Neural crest cell (in vitro differentiated cells): ENCODE measurements around the gene EPG5. TPM values are rescaled to one million over a fixed set of nuclear protein-coding genes. Genes with fewer than 3 reads are reported as not detected.
"Not testable (repeated sequence)": the region's sequence is repeated elsewhere in the genome, so short reads cannot be mapped to it uniquely, and the experiment has no call there.

Experiments
- DNase-seq: peaks from one replicate; pipeline ENCODE4 v3.0.0; 2021; ENCODE audit warnings: low read depth, mixed read lengths, low spot score
- H3K27ac Mint-ChIP-seq: one replicate; pipeline ENCODE4 v1.8.0; 2021; ENCODE audit warnings: mild to moderate bottlenecking, mixed read lengths; ENCODE audit not compliant: unreplicated experiment
- H3K27me3 Mint-ChIP-seq: 2 replicates; pipeline ENCODE4 v1.8.0; 2021; ENCODE audit warnings: low read depth, mild to moderate bottlenecking, mixed read lengths
- H3K36me3 Mint-ChIP-seq: 2 replicates; pipeline ENCODE4 v1.8.0; 2021; ENCODE audit warnings: low read depth, mild to moderate bottlenecking, mixed read lengths
- H3K4me1 Mint-ChIP-seq: 2 replicates; pipeline ENCODE4 v1.8.0; 2021; ENCODE audit warnings: mixed read lengths
- H3K4me3 Mint-ChIP-seq: one replicate; pipeline ENCODE4 v1.8.0; 2021; ENCODE audit warnings: mild to moderate bottlenecking, mixed read lengths
- H3K9me3 Mint-ChIP-seq: 2 replicates; pipeline ENCODE4 v1.8.0; 2021; ENCODE audit warnings: mixed read lengths
- CTCF ChIP-seq: fragments of 200-600 bp; sonication (generic); conservative IDR thresholded peaks from 2 replicates; pipeline ENCODE4 v1.5.0; 2021; ENCODE audit warnings: antibody characterized with exemption, mild to moderate bottlenecking
- total RNA-seq: library from RNA; stranded (reverse); gene quantifications from 2 replicates; pipeline ENCODE4 v1.2.1, GENCODE V29; 2021

Gene EPG5
- total RNA-seq, 1 donor from 2014 or later: 20.5 TPM

GRCh38 chr18:45830917-45831316, 136.2 kb downstream of the EPG5 start:
- Mint-ChIP-seq H3K36me3 (no peaks in the 10 kb centered on the region), H3K27ac (no peak overlapping the region), H3K27me3 (peaks cover 25% of the 10 kb centered on the region), H3K9me3 (no peaks in the 10 kb centered on the region), H3K4me1 (peaks cover 38% of the 10 kb centered on the region), H3K4me3 (no peak overlapping the region)
- TF ChIP-seq CTCF: no peak
- no peak for DNase-seq

GRCh38 chr18:45829855-45830254, 137.3 kb downstream of the EPG5 start:
- DNase-seq: no peak
- peaks cover 15% of the 10 kb centered on the region for H3K27me3 Mint-ChIP-seq
- no peak overlapping the region for H3K27ac Mint-ChIP-seq
- no peaks in the 10 kb centered on the region for H3K9me3 Mint-ChIP-seq
- TF ChIP-seq CTCF: no peak
- H3K4me3 Mint-ChIP-seq: no peak overlapping the region
- peaks cover 27% of the 10 kb centered on the region for H3K4me1 Mint-ChIP-seq
- H3K36me3 Mint-ChIP-seq: no peaks in the 10 kb centered on the region

- H3K9me3 Mint-ChIP-seq: no peaks in the 10 kb centered on the region
- no peaks in the 10 kb centered on the region for H3K36me3 Mint-ChIP-seq
- DNase-seq: no peak
- no peak for TF ChIP-seq CTCF
- H3K4me3 Mint-ChIP-seq: no peak overlapping the region
- H3K4me1 Mint-ChIP-seq: peaks cover 24% of the 10 kb centered on the region
- H3K27me3 Mint-ChIP-seq: peaks cover 10% of the 10 kb centered on the region
- no peak overlapping the region for H3K27ac Mint-ChIP-seq
These were observed 138.0 kb downstream of the EPG5 start for GRCh38 chr18:45828917-45829811.

- not testable (repeated sequence) for H3K36me3 Mint-ChIP-seq, H3K4me3 Mint-ChIP-seq, H3K9me3 Mint-ChIP-seq, DNase-seq, H3K27ac Mint-ChIP-seq
- peaks cover 18% of the 10 kb centered on the region for H3K27me3 Mint-ChIP-seq
- H3K4me1 Mint-ChIP-seq: peaks cover 12% of the 10 kb centered on the region
These were observed 140.4 kb downstream of the EPG5 start for GRCh38 chr18:45826716-45827115.

GRCh38 chr18:45826084-45826483, 141.0 kb downstream of the EPG5 start:
- Mint-ChIP-seq H3K27ac (no peak overlapping the region), H3K4me1 (peaks cover 12% of the 10 kb centered on the region), H3K36me3 (no peaks in the 10 kb centered on the region), H3K27me3 (peaks cover 22% of the 10 kb centered on the region), H3K4me3 (no peak overlapping the region), H3K9me3 (no peaks in the 10 kb centered on the region)
- no peak for TF ChIP-seq CTCF
- DNase-seq: no peak
